Left ventricle myocardium inferior (tissue), 1 donor: ENCODE results near the gene LILRB3. TPM values are rescaled to one million over a fixed set of nuclear protein-coding genes. Genes with fewer than 3 reads are reported as not detected.
"Not testable (repeated sequence)": the region's sequence is repeated elsewhere in the genome, so short reads cannot be mapped to it uniquely, and the experiment has no call there.

Experiments used
- DNase-seq: peaks from one replicate; pipeline ENCODE4 v3.0.0-alpha.2; 2020
- H3K27ac ChIP-seq: fragments of 200-600 bp; replicated peaks from 2 replicates; pipeline ENCODE4 v1.8.0; 2021
- H3K27me3 ChIP-seq: fragments of 200-600 bp; 2 replicates; pipeline ENCODE4 v1.8.0; 2021; ENCODE audit warnings: low read depth
- H3K36me3 ChIP-seq: fragments of 200-600 bp; 2 replicates; pipeline ENCODE4 v1.8.0; 2021
- H3K4me1 ChIP-seq: fragments of 200-600 bp; 2 replicates; pipeline ENCODE4 v1.8.0; 2021
- H3K4me3 ChIP-seq: fragments of 200-600 bp; 2 replicates; pipeline ENCODE4 v1.8.0; 2021; ENCODE audit warnings: mild to moderate bottlenecking, moderate library complexity
- H3K9me3 ChIP-seq: fragments of 200-600 bp; replicated peaks from 2 replicates; pipeline ENCODE4 v1.8.0; 2021
- CTCF ChIP-seq: fragments of 200-600 bp; IDR thresholded peaks from 2 replicates; pipeline ENCODE4 v1.8.0; 2021; ENCODE audit warnings: antibody characterized with exemption, mild to moderate bottlenecking, borderline replicate concordance
- intact Hi-C: fragments of 100-400 bp; cut with micrococcal nuclease; formaldehyde crosslinking; loops from one replicate; pipeline ENCODE4 v1.11.0; 2022
- total RNA-seq: library from RNA; stranded (reverse); fragmentation: NEBNext Ultra II Directional; extraction: Animal tissue kit (Norgen Biotek cat#: 25700); gene quantifications from one replicate; pipeline ENCODE4 v1.2.1, GENCODE V29; 2021
- donor health status: DM: no; HTN: yes; CAD: no; lungs with severe emphysema.

Gene LILRB3
- total RNA-seq, 1 donor from 2014 or later, result 4.7 TPM

GRCh38 chr19:54172471-54173358, 50.1 kb downstream of the LILRB3 start, which contains the start of gene TMC4:
TSS of gene TMC4 (minus strand) at chr19:54173160. CDS start at chr19:54173117, 43 bp downstream.
- Histone ChIP-seq H3K4me3 (peak within 1 kb of the TSS; percentile 48), H3K27me3 (peaks cover 36% of the 10 kb centered on the region), H3K4me1 (peaks cover 6% of the 10 kb centered on the region), H3K27ac (peak within 1 kb of the TSS; percentile 65), H3K36me3 (no peaks in the 10 kb centered on the region), H3K9me3 (no peaks in the 10 kb centered on the region)
- intact Hi-C loops, result loop anchor here (10.0 kb wide), 1 partner anchor 62 kb away; no protein-coding TSS in a partner anchor
- TF ChIP-seq CTCF, result no peak
- DNase-seq, result no peak

GRCh38 chr19:54171736-54172431, 50.9 kb downstream of the LILRB3 start:
- H3K36me3 ChIP-seq, DNase-seq, H3K4me1 ChIP-seq, H3K9me3 ChIP-seq, H3K4me3 ChIP-seq: not testable (repeated sequence)
- intact Hi-C loops, result loop anchor here (10.0 kb wide), 1 partner anchor 63 kb away; no protein-coding TSS in a partner anchor
- H3K27me3 ChIP-seq, result peaks cover 45% of the 10 kb centered on the region
- H3K27ac ChIP-seq, result peak overlapping the region; percentile 40

- Histone ChIP-seq H3K27ac (no peak overlapping the region), H3K4me3 (no peak overlapping the region), H3K4me1 (peaks cover 6% of the 10 kb centered on the region), H3K27me3 (peaks cover 71% of the 10 kb centered on the region), H3K9me3 (no peaks in the 10 kb centered on the region), H3K36me3 (no peaks in the 10 kb centered on the region)
- intact Hi-C loops, result no loop called here
- TF ChIP-seq CTCF, result no peak
- no peak for DNase-seq
Observed at GRCh38 chr19:54169149-54169740, 53.6 kb downstream of the LILRB3 start.

GRCh38 chr19:54168174-54168917, 54.5 kb downstream of the LILRB3 start:
- no peaks in the 10 kb centered on the region for H3K36me3 ChIP-seq
- no peak overlapping the region for H3K4me3 ChIP-seq
- TF ChIP-seq CTCF, result peak; percentile 87
- intact Hi-C loops, result no loop called here
- DNase-seq, result peak; percentile 93
- no peaks in the 10 kb centered on the region for H3K9me3 ChIP-seq
- no peak overlapping the region for H3K27ac ChIP-seq
- peaks cover 64% of the 10 kb centered on the region for H3K27me3 ChIP-seq
- peaks cover 6% of the 10 kb centered on the region for H3K4me1 ChIP-seq

Other genes with a start within 250 kb of the LILRB3 start
- not detected for gene CACNG6, start 231.4 kb downstream of the LILRB3 start, total RNA-seq
- gene VSTM1, start 159.1 kb downstream of the LILRB3 start, total RNA-seq, result not detected
- gene TARM1, start 141.6 kb downstream of the LILRB3 start, total RNA-seq, result not detected
- 0.33 TPM for gene OSCAR, start 122.2 kb downstream of the LILRB3 start, total RNA-seq
- gene NDUFA3, start 120.2 kb downstream of the LILRB3 start, total RNA-seq, result 503 TPM
- gene TFPT, start 107.3 kb downstream of the LILRB3 start, total RNA-seq, result 14.5 TPM
- 39.5 TPM for gene PRPF31, start 107.3 kb downstream of the LILRB3 start, total RNA-seq
- gene CNOT3, start 85.2 kb downstream of the LILRB3 start, total RNA-seq, result 19.5 TPM
- 7.3 TPM for gene LENG1, start 63.3 kb downstream of the LILRB3 start, total RNA-seq
- gene TMC4, start 49.8 kb downstream of the LILRB3 start, total RNA-seq, result 2.2 TPM
- 12.2 TPM for gene MBOAT7, start 33.4 kb downstream of the LILRB3 start, total RNA-seq
- 16.2 TPM for gene TSEN34, start 31.7 kb downstream of the LILRB3 start, total RNA-seq
- gene RPS9, start 22.1 kb downstream of the LILRB3 start, total RNA-seq, result 648 TPM
- gene LILRA6, start 19.8 kb upstream of the LILRB3 start, total RNA-seq, result 1.2 TPM
- 5.7 TPM for gene LILRB5, start 34.3 kb upstream of the LILRB3 start, total RNA-seq
- 1.7 TPM for gene LILRB2, start 58.1 kb upstream of the LILRB3 start, total RNA-seq
- 0.66 TPM for gene LILRA5, start 90.2 kb upstream of the LILRB3 start, total RNA-seq
- not detected for gene LILRA4, start 116.2 kb upstream of the LILRB3 start, total RNA-seq
- gene LAIR1, start 141.9 kb upstream of the LILRB3 start, total RNA-seq, result 5.1 TPM
- 1.9 TPM for gene TTYH1, start 192.5 kb upstream of the LILRB3 start, total RNA-seq
- gene LENG8, start 226.2 kb upstream of the LILRB3 start, total RNA-seq, result 66.0 TPM
- 1.7 TPM for gene LENG9, start 240.8 kb upstream of the LILRB3 start, total RNA-seq